KOPT-K1 (cell line): ENCODE data around the gene SLC9A8.

Experiments used
- H3K27ac ChIP-seq: fragments of 200-600 bp; sonication (generic); 2 replicates; pipeline ENCODE4 v1.5.1; 2016; ENCODE audit warnings: antibody characterized with exemption, mild to moderate bottlenecking, low read depth, low read length; ENCODE audit not compliant: poor library complexity, severe bottlenecking
- H3K36me3 ChIP-seq: fragments of 200-600 bp; sonication (generic); 2 replicates; pipeline ENCODE4 v1.5.1; 2017; ENCODE audit warnings: antibody characterized with exemption, mild to moderate bottlenecking, low read length, moderate library complexity; ENCODE audit not compliant: insufficient read depth
- H3K9me3 ChIP-seq: fragments of 200-600 bp; sonication (generic); 2 replicates; pipeline ENCODE4 v1.5.1; 2017; ENCODE audit warnings: antibody characterized with exemption, low read length, mild to moderate bottlenecking; ENCODE audit not compliant: insufficient read depth, poor library complexity, severe bottlenecking

The SLC9A8 gene

GRCh38 chr20:49863666-49864065 is 51.0 kb downstream of the SLC9A8 start:
- H3K36me3 ChIP-seq = peaks cover 57% of the 10 kb centered on the region
- no peak overlapping the region for H3K27ac ChIP-seq
- H3K9me3 ChIP-seq = no peaks in the 10 kb centered on the region

GRCh38 chr20:49865559-49865958 is 52.9 kb downstream of the SLC9A8 start:
- no peaks in the 10 kb centered on the region for H3K9me3 ChIP-seq
- H3K36me3 ChIP-seq = peaks cover 44% of the 10 kb centered on the region
- H3K27ac ChIP-seq = no peak overlapping the region

GRCh38 chr20:49866051-49866450 is 53.4 kb downstream of the SLC9A8 start:
- Histone ChIP-seq H3K9me3 (no peaks in the 10 kb centered on the region), H3K27ac (no peak overlapping the region), H3K36me3 (peaks cover 44% of the 10 kb centered on the region)

GRCh38 chr20:49867453-49868215 is 55.0 kb downstream of the SLC9A8 start:
- Histone ChIP-seq H3K9me3 (no peaks in the 10 kb centered on the region), H3K27ac (no peak overlapping the region), H3K36me3 (peaks cover 44% of the 10 kb centered on the region)

- no peaks in the 10 kb centered on the region for H3K9me3 ChIP-seq
- H3K36me3 ChIP-seq = peaks cover 44% of the 10 kb centered on the region; the same call in 1 of the 2 replicates
- H3K27ac ChIP-seq = no peak overlapping the region
Observed at GRCh38 chr20:49868538-49868937, 55.9 kb downstream of the SLC9A8 start.

- Histone ChIP-seq H3K27ac (no peak overlapping the region), H3K9me3 (no peaks in the 10 kb centered on the region), H3K36me3 (peaks cover 44% of the 10 kb centered on the region; the same call in 1 of the 2 replicates)
Observed at GRCh38 chr20:49868964-49869363, 56.3 kb downstream of the SLC9A8 start.

- H3K36me3 ChIP-seq = peaks cover 37% of the 10 kb centered on the region; the same call in 1 of the 2 replicates
- no peaks in the 10 kb centered on the region for H3K9me3 ChIP-seq
Observed at GRCh38 chr20:49870261-49870660, 57.6 kb downstream of the SLC9A8 start.

GRCh38 chr20:49871391-49871948 is 58.8 kb downstream of the SLC9A8 start:
- no peak overlapping the region for H3K27ac ChIP-seq
- peaks cover 33% of the 10 kb centered on the region for H3K36me3 ChIP-seq
- no peaks in the 10 kb centered on the region for H3K9me3 ChIP-seq

More at GRCh38 chr20:49870261-49870660, 57.6 kb downstream of the SLC9A8 start:
- H3K27ac ChIP-seq = no peak overlapping the region

GRCh38 chr20:49872056-49872455 is 59.4 kb downstream of the SLC9A8 start:
- H3K27ac ChIP-seq = no peak overlapping the region
- H3K9me3 ChIP-seq = no peaks in the 10 kb centered on the region
- peaks cover 32% of the 10 kb centered on the region for H3K36me3 ChIP-seq

GRCh38 chr20:49874696-49875095 is 62.1 kb downstream of the SLC9A8 start:
- peaks cover 32% of the 10 kb centered on the region for H3K36me3 ChIP-seq
- H3K9me3 ChIP-seq = no peaks in the 10 kb centered on the region
- no peak overlapping the region for H3K27ac ChIP-seq

- Histone ChIP-seq H3K27ac (no peak overlapping the region), H3K36me3 (peaks cover 46% of the 10 kb centered on the region), H3K9me3 (no peaks in the 10 kb centered on the region)
Observed at GRCh38 chr20:49877386-49877921, 64.8 kb downstream of the SLC9A8 start.

- H3K36me3 ChIP-seq = peaks cover 57% of the 10 kb centered on the region
- H3K9me3 ChIP-seq = no peaks in the 10 kb centered on the region
- no peak overlapping the region for H3K27ac ChIP-seq
Observed at GRCh38 chr20:49878977-49879376, 66.3 kb downstream of the SLC9A8 start.

GRCh38 chr20:49880177-49880576 is 67.5 kb downstream of the SLC9A8 start:
- Histone ChIP-seq H3K9me3 (no peaks in the 10 kb centered on the region), H3K36me3 (peaks cover 63% of the 10 kb centered on the region), H3K27ac (no peak overlapping the region)

GRCh38 chr20:49880724-49881445 is 68.3 kb downstream of the SLC9A8 start:
- Histone ChIP-seq H3K9me3 (no peaks in the 10 kb centered on the region), H3K36me3 (peaks cover 67% of the 10 kb centered on the region), H3K27ac (no peak overlapping the region)
